Mesenteric fat pad (tissue), 1 donor: ENCODE results near the gene LMX1B. TPM values are rescaled to one million over a fixed set of nuclear protein-coding genes. Genes with fewer than 3 reads are reported as not detected.

Experiments
- DNase-seq: peaks from one replicate; pipeline ENCODE4 v3.0.0-alpha.2; 2020; ENCODE audit warnings: low spot score
- total RNA-seq: library from RNA; stranded (reverse); fragmentation: NEBNext Ultra II Directional; extraction: Animal tissue kit (Norgen Biotek cat#: 25700); gene quantifications from one replicate; pipeline ENCODE4 v1.2.1, GENCODE V29; 2021
- donor health status: DM: yes; HTN: yes; CAD: no.

Gene LMX1B
- total RNA-seq, 1 donor from 2014 or later: 0.77 TPM

DNA sequence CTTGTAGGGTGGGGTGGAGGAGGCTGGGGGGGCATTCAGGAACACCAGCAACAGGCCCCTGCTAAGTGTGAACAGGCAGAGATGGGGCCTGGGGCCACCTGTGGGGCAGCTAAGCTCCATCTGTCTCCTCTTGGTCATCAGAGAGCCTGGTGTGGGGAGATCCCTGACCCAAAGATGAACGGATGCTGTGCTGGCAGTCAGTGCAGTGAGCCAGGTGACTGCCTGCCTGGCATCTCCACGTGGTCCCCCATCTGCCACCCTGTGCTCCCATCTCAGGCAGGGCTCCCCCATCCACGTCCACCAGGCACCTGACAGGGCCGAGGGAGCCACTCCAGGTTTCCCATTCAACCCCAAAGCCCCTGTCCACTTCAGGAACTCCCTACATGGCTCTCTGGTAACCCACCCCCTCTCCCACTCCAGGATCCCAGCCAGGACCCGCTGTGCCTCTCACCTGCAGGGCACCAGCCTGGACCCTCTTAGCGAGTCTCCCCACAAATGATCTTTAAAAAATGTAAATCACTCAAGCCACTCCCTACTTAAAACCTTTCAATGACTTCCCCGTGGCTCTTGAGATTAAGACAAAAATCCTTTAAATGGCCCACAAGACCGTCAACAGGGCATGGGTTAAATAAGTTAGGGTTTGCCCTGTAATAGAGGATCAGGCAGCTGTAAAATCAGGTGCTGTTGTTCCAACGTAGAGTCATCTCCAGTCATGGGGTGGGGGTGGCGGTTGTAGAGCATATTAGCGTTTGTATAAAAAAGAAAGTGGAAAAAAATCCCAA is 60.8 kb downstream of the LMX1B start:
- DNase-seq: no peak

DNA sequence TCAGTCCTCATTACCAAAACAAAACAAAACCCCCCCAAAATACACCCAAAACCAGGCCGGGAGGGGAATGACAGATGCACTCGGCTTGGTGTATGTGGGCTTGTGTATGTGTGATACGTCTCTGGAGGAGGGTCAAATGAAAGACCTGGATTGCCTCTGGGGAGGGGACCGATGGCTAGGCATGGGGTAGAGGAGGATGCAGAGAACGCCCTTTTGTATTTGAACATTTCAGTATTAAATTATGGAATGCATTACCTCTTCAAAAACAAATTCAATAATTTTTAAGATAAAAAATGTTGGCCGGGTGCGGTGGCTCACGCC is 61.4 kb downstream of the LMX1B start:
- no peak for DNase-seq

DNA sequence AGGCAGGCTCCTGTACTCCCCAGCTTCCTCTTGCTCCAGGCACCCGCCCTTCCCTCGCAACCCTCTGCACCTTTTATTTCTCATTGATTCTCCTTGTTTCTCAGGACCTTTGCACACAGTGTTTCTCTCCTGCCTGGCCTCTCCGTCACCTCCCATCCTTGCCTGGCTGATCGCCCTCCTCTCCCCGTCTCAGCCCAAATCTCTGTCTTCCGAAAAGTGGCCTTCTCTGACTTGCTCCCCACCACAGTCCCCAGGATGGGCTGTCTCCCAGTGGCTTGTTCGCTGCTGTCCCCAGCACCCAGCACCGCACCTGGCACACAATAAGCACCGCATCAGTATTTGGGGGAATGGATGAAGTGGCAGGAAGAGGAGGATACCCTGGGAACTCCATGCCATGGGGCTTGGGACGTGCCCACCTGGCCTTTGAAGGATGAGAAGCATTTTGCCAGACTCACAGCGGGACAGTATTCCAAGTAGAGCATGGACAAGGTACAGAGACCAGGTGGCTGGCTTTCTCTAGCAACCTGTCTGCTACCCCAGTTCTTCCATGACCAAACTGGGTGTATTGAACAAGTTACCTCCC is 62.5 kb downstream of the LMX1B start:
- DNase-seq: no peak

DNA sequence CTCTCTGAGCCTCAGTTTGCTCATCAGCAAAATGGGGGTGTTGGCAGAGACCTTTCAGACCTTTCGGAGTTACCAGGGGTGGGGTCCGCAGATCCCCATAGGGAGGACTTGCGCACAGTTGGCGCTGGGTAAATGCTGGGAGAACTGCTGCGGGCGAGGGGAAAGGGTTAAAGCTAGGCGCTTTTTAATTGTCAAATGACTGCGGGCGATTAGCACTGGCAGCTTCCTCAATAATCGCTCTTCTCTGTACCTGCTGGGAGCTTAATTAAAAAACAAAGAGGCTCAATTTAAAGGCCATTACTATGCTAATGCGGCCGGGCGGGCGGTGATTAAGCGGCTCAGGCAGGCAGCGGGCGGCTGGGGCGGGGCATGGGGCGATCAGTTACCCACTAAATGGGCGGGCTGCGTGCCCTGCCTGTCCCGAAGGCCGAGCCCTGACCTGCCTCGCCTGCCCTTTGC is 63.0 kb downstream of the LMX1B start:
- DNase-seq: no peak

- DNase-seq: no peak
Measured at GRCh38 chr9:126677188-126678084, 63.7 kb downstream of the LMX1B start.

DNA sequence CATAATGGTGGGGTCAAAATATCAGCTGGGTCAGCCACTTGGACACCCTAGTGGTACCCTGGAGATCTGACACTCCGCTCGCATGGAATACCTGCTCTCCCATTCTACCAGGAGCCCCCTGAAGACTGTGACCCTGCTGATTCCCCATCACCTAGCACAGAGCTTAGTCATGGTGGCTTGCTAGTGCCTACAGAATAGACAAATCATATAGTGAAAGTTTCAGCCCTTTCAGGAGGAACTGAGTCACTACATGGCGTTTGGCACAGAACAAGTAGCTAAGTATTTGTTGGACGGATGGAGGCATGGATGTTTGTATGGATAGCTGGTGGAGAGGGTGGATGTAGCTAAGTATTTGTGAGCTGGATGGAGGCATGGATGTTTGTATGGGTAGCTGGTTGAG is 65.3 kb downstream of the LMX1B start:
- no peak for DNase-seq

DNA sequence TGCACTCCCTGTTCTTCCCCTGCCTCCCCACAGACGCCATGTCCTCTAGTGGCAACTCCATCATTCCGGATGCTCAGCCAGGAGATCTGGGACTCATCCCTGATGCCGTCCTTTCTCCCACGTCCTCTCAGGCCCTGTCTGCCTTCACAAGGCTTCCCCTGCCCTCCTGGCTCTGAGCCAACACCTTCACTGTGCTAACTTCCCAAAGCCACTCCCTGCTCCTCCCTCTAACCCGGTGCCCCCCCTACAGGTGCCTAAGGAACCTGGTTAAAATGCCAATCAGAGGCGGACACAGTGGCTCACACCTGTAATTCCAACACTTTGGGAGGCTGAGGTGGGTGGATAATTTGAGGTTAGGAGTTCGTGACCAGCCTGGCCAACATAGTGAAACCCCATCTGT is 67.6 kb downstream of the LMX1B start:
- DNase-seq: no peak

DNA sequence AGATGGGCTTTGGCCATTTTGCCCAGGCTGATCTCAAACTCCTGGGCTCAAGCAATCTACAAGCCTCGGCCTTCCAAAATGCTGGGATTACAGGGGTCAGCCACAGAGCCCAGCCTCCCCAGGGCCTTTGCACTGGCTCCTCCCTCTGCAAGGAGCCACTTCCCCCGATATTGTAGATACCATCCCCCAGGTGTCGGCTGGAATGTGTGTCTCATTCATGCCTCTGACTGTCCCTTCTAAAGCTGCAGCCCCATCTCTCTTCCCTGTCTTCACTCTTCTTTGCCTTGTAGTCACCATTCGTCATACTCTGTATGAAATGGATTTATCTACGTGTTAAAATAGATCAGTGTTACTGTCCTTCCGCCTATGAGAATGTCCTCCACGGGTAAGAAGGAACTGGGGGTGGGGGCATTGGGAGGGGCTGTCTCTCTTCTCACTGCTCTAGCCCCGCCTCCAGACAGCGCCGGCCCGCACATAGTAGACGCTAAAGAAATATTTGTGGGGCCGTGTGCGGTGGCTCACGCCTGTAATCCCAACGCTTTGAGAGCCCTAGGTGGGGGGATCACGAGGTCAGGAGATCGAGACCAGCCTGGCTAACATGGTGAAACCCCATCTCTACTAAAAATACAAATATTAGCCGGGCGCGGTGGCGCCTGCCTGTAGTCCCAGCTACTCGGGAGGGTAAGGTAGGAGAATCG is 68.5 kb downstream of the LMX1B start:
- DNase-seq: no peak

- DNase-seq: no peak
Measured at GRCh38 chr9:126682928-126683697, 69.4 kb downstream of the LMX1B start.

- no peak for DNase-seq
Measured at GRCh38 chr9:126683698-126684044, 69.9 kb downstream of the LMX1B start.

DNA sequence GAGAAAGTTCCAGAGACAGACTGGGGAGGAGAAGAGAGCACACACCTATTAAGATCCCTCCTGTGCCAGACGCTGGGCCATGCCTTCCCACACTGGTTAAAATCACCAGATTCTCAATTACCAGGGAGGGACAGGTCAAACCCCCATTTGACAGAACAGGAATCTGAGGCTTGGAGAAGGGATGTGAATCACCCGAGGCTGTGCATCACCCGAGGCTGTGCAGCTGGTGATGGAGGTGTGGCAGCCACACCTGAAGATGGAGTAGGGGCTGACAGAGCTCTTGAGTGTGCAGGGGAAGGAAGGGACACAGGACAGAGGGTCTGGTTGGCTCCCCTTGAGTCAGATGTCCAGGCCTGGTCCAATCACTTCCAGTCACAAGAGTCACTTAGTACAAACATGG is 70.6 kb downstream of the LMX1B start:
- DNase-seq: no peak

- DNase-seq: no peak
Measured at GRCh38 chr9:126684965-126685465, 71.3 kb downstream of the LMX1B start.

DNA sequence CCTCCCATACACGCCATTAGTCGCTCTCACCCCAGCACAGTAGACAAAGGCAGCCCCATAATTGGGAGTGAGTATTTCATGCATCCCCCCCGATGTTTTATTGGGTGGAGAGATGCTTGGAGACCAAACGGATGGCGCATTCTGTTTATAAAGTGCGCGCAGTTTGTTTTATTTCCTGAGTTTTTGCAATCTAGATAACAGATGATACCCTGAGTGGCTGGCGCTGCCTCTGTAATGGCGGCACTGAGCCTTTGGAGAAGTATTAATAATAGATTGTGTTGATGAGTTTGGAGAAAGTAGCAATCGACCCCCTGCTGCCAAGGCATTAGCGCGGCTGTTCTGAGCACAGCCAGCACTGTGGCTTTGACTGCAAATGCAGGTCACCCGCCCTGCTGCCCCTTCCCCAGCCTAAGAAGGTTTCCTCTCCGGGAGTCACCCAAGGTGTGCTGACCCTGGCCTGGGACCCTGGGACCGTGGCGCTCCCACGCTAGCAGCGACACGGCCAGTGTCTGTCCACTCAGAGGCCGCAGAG is 74.3 kb downstream of the LMX1B start:
- DNase-seq: no peak

GRCh38 chr9:126688617-126689016 is 74.9 kb downstream of the LMX1B start:
- DNase-seq: no peak

GRCh38 chr9:126689027-126689825 is 75.5 kb downstream of the LMX1B start:
- no peak for DNase-seq

DNA sequence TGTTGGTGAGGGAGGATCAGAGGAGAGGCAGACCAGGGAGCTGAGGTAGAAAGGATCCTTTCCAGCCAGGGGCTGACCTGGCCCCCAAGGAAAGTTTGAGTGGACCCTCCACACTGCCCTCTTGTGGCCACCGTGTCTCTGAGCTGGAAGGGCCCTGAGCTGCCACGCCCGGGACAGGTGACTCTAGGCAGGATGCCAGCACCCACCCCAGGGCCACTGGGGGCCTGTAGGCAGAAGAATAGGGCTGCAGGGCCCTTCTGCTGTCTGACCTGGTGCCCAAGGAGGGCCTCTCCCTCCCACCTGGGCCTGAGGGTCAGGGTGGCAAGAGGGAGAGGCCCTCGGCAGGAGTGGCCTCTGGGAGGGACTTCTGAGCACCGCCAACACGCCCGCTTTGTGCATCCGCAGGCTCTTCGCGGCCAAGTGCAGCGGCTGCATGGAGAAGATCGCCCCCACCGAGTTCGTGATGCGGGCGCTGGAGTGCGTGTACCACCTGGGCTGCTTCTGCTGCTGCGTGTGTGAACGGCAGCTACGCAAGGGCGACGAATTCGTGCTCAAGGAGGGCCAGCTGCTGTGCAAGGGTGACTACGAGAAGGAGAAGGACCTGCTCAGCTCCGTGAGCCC is 76.8 kb downstream of the LMX1B start:
- no peak for DNase-seq

GRCh38 chr9:126692041-126692758 is 78.5 kb downstream of the LMX1B start:
- DNase-seq: no peak

- DNase-seq: no peak
Measured at GRCh38 chr9:126692759-126693427, 79.2 kb downstream of the LMX1B start.
